Measurements from ENCODE around the gene GIT2.
"Not testable (repeated sequence)": the region's sequence is repeated elsewhere in the genome, so short reads cannot be mapped to it uniquely, and the experiment has no call there.

- TF ChIP-seq CTCF, EP300, POLR2A (IDR thresholded peaks at IDR 0.05): not testable (repeated sequence)
Observed at GRCh38 chr12:109986236-109986635, 9.9 kb downstream of the GIT2 start.
